Endometrial microvascular endothelial cells (primary cell): ENCODE measurements around the gene F8. TPM values are rescaled to one million over a fixed set of nuclear protein-coding genes. Genes with fewer than 3 reads are reported as not detected.
"Not testable (repeated sequence)": the region's sequence is repeated elsewhere in the genome, so short reads cannot be mapped to it uniquely, and the experiment has no call there.

Source experiments
- in situ Hi-C: cut with HindIII; loops from 2 replicates; pipeline ENCODE4 v1.10.0; 2017; ENCODE audit warnings: low sequenced_read_pairs, low pct_unique_long_range_greater_than_20kb; ENCODE audit errors: inconsistent ontology term
- total RNA-seq: library from RNA; depleted of rRNA; stranded (reverse); fragments of >200 nt; gene quantifications from one replicate; pipeline ENCODE4 v1.2.3, GENCODE V29; 2015; ENCODE audit errors: inconsistent ontology term

Gene F8
- total RNA-seq, 1 donor from 2014 or later = 0.28 TPM

GRCh38 chrX:155046129-155046810 lies 23.7 kb upstream of the F8 start:
- in situ Hi-C loops = no loop called here

GRCh38 chrX:155035688-155036087 lies 13.2 kb upstream of the F8 start:
- in situ Hi-C loops = no loop called here

- in situ Hi-C loops = no loop called here
These were observed 9.1 kb upstream of the F8 start for GRCh38 chrX:155031657-155032056.

- in situ Hi-C loops = no loop called here
These were observed 6.4 kb upstream of the F8 start for GRCh38 chrX:155028877-155029291.

DNA sequence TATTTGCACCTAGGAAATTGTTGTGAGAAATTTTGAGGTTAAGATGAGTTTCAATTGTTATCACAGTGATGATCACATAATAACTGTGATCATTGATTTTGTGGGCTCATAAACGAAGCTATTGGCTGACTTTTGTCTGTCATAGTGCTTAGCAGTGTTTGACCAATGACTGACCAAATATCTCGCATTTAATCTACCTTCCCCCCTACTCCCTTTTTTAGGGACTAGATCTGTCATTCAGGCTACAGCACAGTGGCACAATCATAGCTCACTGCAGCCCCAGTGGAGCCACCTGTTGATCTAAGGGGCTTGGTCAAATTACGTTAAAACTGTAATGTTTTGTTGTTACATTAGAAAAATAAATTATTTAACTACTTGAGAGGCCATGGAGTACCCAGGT lies 5.6 kb upstream of the F8 start:
- in situ Hi-C loops = no loop called here

DNA sequence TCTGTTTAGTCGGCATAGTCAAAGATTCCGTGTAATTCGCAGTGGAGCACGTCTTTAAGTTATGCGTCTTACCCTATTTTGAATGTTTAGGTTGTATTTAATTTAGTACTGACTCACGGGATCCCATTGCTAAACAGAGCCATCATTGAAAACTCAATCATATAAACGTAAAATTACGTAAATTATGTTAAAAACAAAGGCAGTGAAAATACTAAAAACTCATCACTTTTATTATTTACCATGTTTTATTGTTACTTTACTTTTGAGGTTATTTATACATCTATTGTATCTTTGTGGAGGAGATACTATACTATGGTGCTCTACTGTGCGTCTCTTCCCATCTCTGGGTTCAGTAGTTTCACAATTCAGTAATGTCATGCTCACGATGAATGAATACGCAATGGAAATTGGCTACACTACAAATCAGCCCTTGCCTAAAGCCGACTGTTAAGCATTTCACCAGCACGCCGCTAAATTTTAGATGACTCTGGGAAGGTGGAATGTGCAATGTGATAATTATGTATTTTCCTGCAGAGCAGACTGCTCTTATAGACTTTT lies 5.1 kb upstream of the F8 start:
- in situ Hi-C loops = no loop called here

- in situ Hi-C loops = no loop called here
These were observed 4.4 kb upstream of the F8 start, which contains the start of gene FUNDC2 for GRCh38 chrX:155026727-155027508. FUNDC2 (plus strand) TSS chrX:155026844; CDS start chrX:155026939, 95 bp downstream.

- in situ Hi-C loops = no loop called here
These were observed 3.9 kb upstream of the F8 start for GRCh38 chrX:155026420-155026726.

- in situ Hi-C loops = no loop called here
These were observed 1.6 kb upstream of the F8 start for GRCh38 chrX:155023907-155024833.

DNA sequence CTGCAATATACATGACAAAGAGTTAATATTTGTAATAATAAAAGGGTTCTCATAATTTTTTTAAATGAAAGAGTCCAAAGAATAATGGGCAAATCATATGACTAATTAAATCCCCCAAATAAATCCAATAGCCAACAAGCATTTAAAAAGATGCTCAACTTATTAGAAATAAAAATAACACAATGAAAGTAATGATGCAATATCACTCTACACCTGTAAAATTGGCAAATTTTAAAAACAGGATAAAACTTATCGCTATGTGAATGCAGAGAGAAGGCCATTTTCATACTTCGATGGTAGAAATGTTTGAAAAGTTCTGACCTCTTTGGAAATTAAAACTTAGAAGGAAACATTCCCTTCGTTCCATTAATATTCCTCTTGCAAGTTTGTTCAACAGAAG lies 1.9 kb downstream of the F8 start:
- in situ Hi-C loops = no loop called here

DNA sequence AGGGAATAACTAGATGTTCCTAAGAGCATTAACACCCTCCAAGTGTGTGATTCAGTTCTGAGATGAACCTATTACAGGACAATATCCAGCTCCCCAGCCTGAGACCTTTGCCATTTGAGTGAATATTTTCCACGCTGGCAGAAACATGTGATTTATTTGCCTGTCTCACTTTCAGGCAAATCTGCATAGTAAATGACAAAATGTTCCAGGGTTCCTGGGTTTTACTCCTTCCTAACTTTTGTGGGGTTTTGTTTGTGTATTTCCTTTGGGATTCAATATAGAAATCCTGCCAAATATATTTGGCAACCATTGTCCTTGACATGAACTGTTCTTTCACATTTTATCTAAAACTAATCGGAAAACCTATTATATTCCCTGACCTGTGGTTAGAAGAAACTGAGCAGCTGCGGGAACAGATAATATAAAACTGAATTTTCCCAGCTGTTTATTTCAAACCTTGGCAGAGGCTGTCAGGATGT lies 12.5 kb downstream of the F8 start:
- in situ Hi-C loops = no loop called here

- in situ Hi-C loops = not testable (repeated sequence)
These were observed 13.9 kb downstream of the F8 start for GRCh38 chrX:155008578-155008977.

- in situ Hi-C loops = not testable (repeated sequence)
These were observed 15.4 kb downstream of the F8 start for GRCh38 chrX:155006913-155007671.

- in situ Hi-C loops = not testable (repeated sequence)
These were observed 16.1 kb downstream of the F8 start for GRCh38 chrX:155006379-155006778.

DNA sequence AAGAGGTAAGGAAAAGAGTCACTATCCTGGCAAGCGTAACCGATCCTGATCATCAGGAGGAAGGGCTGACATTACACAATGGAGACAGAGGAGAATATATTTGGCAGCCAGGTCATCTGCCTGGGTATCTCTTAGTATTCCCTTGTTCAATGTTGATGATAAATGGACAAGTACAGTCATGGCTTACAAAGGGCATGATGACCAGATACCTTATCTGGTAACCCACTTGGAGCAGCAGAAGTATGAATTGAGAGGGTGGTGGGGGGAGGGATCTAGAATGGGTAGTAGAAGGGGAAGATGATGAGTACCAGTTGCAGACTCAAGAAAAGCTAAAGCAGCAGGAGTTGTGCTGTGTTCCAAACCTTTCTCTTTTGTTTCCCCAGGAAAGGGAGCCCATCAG lies 17.3 kb downstream of the F8 start:
- in situ Hi-C loops = no loop called here

DNA sequence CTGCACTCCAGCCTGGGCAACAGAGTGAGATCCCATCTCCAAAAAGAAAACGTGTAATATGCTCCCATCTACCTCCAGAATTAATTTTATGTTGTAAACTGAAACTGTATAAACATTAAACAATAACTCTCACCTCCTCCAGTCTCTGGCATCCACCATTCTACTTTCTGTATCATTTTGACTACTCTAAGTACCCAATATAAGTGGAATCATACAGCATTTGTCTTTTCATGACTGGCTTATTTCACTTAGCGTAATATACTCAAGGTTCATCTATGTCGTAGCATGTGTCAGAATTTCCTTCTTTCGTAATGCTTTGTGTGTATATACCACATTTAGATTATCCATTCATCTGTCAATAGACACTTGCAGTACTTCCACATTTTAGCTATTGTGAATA lies 20.6 kb downstream of the F8 start:
- in situ Hi-C loops = no loop called here

- in situ Hi-C loops = no loop called here
These were observed 21.7 kb downstream of the F8 start for GRCh38 chrX:155000841-155001240.

GRCh38 chrX:154998204-154998880 lies 24.2 kb downstream of the F8 start:
- in situ Hi-C loops = no loop called here
